Uterus (tissue), 2 donors: Measurements from ENCODE around the gene USP20.

Source experiments
- POLR2A ChIP-seq, 2 donors: fragments of 450-650 bp; IDR thresholded peaks; one replicate each; pipeline ENCODE4 v1.6.1; 2016; ENCODE audit warnings: antibody characterized with exemption in 2 of 2, mild to moderate bottlenecking in 1 of 2, moderate library complexity in 1 of 2
- TF ChIP-seq, protein P1 (sequence below), 4 experiments: fragments of 200-600 bp in 2 of 4; fragments of 450-650 bp in 2 of 4; sonication (generic) in 2 of 4; IDR thresholded peaks; one replicate each; pipeline ENCODE4 v1.5.1; 2016 to 2019; ENCODE audit warnings: antibody characterized with exemption in 4 of 4, mild to moderate bottlenecking in 2 of 4, moderate library complexity in 1 of 4

DNA sequence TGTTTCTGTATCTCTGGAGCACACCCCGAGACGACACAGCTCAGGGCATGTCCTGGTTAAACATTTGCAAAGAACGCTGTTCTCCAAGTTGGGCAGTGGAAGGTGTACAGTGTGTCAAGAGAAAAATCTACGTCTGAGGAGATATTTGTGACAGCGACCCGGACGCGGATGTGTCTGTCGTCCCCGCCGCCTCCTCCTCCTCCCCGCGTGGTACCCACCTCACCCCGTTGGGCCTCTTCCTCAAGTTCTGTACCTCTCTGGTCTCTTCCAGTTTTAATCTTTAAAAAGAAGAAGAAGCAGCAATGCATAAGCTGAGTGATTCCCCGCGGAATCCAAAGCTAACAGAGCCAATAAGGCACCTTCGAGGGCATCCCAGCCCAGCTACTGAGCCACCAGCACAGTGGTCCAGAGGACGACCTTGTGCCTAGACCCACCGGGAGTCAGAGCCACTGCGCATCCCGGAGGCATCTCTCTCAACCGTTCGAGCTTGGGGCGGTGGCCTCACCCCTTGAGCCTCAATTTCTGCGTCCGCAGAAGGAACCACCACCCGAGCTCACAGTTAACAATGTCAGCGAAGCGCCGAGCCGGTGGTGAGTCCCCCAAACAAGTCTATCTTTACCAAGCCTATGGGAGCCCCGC, 650 bp upstream of the USP20 start:
- TF ChIP-seq, protein P1, sequence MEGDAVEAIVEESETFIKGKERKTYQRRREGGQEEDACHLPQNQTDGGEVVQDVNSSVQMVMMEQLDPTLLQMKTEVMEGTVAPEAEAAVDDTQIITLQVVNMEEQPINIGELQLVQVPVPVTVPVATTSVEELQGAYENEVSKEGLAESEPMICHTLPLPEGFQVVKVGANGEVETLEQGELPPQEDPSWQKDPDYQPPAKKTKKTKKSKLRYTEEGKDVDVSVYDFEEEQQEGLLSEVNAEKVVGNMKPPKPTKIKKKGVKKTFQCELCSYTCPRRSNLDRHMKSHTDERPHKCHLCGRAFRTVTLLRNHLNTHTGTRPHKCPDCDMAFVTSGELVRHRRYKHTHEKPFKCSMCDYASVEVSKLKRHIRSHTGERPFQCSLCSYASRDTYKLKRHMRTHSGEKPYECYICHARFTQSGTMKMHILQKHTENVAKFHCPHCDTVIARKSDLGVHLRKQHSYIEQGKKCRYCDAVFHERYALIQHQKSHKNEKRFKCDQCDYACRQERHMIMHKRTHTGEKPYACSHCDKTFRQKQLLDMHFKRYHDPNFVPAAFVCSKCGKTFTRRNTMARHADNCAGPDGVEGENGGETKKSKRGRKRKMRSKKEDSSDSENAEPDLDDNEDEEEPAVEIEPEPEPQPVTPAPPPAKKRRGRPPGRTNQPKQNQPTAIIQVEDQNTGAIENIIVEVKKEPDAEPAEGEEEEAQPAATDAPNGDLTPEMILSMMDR (IDR thresholded peaks at IDR 0.05): no peak
- no peak for TF ChIP-seq POLR2A (IDR thresholded peaks at IDR 0.05)
